ENCODE measurements around the gene SLC7A7. TPM values are rescaled to one million over a fixed set of nuclear protein-coding genes. Genes with fewer than 3 reads are reported as not detected.
A peak's percentile ranks its signal among the peaks of the same experiment; 100 is the strongest.

Gene SLC7A7
- total RNA-seq, 1 experiment from 2014 or later, result 2.3 TPM

DNA sequence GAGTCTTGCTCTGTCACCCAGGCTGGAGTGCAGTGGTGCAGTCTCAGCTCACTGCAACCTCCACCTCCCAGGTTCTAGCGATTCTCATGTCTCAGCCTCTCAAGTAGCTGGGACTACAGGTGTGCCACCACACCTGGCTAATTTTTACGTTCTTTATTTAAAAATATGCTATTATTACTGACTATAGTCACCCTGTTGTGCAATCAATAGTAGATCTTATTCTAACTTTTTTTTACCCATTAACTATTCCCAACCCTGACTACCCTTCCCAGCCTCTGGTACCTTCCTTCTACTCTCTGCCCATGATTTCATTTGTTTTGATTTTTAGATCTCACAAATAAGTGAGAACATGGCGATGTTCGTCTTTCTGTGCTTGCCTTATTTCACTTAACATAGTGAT lies 46.3 kb downstream of the SLC7A7 start:
- peaks cover 42% of the 10 kb centered on the region for H3K36me3 ChIP-seq (ENCODE audit: insufficient read depth, low read length, poor library complexity, severe bottlenecking)
- H3K9me3 ChIP-seq (ENCODE audit: low read depth, low read length, poor library complexity, severe bottlenecking), result no peaks in the 10 kb centered on the region
- H3K4me3 ChIP-seq (ENCODE audit: low read depth, low read length, poor library complexity, severe bottlenecking), result no peak overlapping the region
- BruUV-seq (replicated peaks), result no TSS peak
- no peak for TF ChIP-seq EZH2 (IDR thresholded peaks at IDR 0.05; ENCODE audit: borderline replicate concordance, low read depth, low read length, poor library complexity, severe bottlenecking)
- TF ChIP-seq, protein P1, sequence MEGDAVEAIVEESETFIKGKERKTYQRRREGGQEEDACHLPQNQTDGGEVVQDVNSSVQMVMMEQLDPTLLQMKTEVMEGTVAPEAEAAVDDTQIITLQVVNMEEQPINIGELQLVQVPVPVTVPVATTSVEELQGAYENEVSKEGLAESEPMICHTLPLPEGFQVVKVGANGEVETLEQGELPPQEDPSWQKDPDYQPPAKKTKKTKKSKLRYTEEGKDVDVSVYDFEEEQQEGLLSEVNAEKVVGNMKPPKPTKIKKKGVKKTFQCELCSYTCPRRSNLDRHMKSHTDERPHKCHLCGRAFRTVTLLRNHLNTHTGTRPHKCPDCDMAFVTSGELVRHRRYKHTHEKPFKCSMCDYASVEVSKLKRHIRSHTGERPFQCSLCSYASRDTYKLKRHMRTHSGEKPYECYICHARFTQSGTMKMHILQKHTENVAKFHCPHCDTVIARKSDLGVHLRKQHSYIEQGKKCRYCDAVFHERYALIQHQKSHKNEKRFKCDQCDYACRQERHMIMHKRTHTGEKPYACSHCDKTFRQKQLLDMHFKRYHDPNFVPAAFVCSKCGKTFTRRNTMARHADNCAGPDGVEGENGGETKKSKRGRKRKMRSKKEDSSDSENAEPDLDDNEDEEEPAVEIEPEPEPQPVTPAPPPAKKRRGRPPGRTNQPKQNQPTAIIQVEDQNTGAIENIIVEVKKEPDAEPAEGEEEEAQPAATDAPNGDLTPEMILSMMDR (conservative IDR thresholded peaks at IDR 0.05; ENCODE audit: low read depth, low read length), result no peak
- peaks cover 12% of the 10 kb centered on the region for H3K4me1 ChIP-seq (ENCODE audit: insufficient read depth, low read length, poor library complexity, severe bottlenecking)
- ChIA-PET CTCF (no interaction called here), POLR2A (ENCODE audit: low non-redundant PET) (no interaction called here)
- intact Hi-C loops (cut with micrococcal nuclease; ENCODE audit: unreplicated experiment), result loop anchor here (10.0 kb wide), 2 partner anchors 194 to 294 kb away; no protein-coding TSS in a partner anchor
- H3K27ac ChIP-seq (ENCODE audit: low read depth, low read length, poor library complexity, severe bottlenecking), result no peak overlapping the region
- no peaks in the 10 kb centered on the region for H3K27me3 ChIP-seq (replicated peaks; ENCODE audit: insufficient read depth, low read depth, low read length, poor library complexity)
- no peak for DNase-seq (ENCODE audit: low spot score)

DNA sequence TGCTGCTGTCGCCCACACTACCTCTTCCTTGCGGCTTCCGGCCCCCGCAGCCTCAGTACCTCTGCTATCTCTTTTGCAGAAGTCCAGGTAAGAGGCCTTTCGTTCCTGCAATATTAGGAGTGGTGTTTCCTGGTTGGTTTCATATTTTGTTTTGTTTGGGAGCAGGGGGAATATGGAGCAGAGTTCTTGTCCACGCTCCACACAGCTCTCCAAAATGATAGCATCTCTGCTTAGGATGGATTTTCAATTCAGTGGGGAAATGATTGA lies 48.0 kb downstream of the SLC7A7 start:
- peaks cover 1% of the 10 kb centered on the region for H3K9me3 ChIP-seq (ENCODE audit: low read depth, low read length, poor library complexity, severe bottlenecking)
- no peaks in the 10 kb centered on the region for H3K27me3 ChIP-seq (replicated peaks; ENCODE audit: insufficient read depth, low read depth, low read length, poor library complexity)
- H3K4me3 ChIP-seq (ENCODE audit: low read depth, low read length, poor library complexity, severe bottlenecking), result peak overlapping the region; percentile 71
- peaks cover 38% of the 10 kb centered on the region for H3K36me3 ChIP-seq (ENCODE audit: insufficient read depth, low read length, poor library complexity, severe bottlenecking)
- intact Hi-C loops (cut with micrococcal nuclease; ENCODE audit: unreplicated experiment), result loop anchor here (10.0 kb wide), 2 partner anchors 192 to 292 kb away; no protein-coding TSS in a partner anchor
- ChIA-PET CTCF (no interaction called here), POLR2A (ENCODE audit: low non-redundant PET) (no interaction called here)
- no TSS peak for BruUV-seq (replicated peaks)
- no peak for DNase-seq (ENCODE audit: low spot score)
- H3K4me1 ChIP-seq (ENCODE audit: insufficient read depth, low read length, poor library complexity, severe bottlenecking), result peaks cover 12% of the 10 kb centered on the region
- H3K27ac ChIP-seq (ENCODE audit: low read depth, low read length, poor library complexity, severe bottlenecking), result peak overlapping the region; percentile 84
- no peak for TF ChIP-seq EZH2 (IDR thresholded peaks at IDR 0.05; ENCODE audit: borderline replicate concordance, low read depth, low read length, poor library complexity, severe bottlenecking)

- TF ChIP-seq, protein P1 (conservative IDR thresholded peaks at IDR 0.05; ENCODE audit: low read depth, low read length), result no peak
- TF ChIP-seq EZH2 (IDR thresholded peaks at IDR 0.05; ENCODE audit: borderline replicate concordance, low read depth, low read length, poor library complexity, severe bottlenecking), result no peak
- peaks cover 35% of the 10 kb centered on the region for H3K36me3 ChIP-seq (ENCODE audit: insufficient read depth, low read length, poor library complexity, severe bottlenecking)
- peaks cover 7% of the 10 kb centered on the region for H3K9me3 ChIP-seq (ENCODE audit: low read depth, low read length, poor library complexity, severe bottlenecking)
- peaks cover 12% of the 10 kb centered on the region for H3K4me1 ChIP-seq (ENCODE audit: insufficient read depth, low read length, poor library complexity, severe bottlenecking)
- CTCF ChIA-PET, result interaction anchor here (0.8 to 1.1 kb wide), 3 partner anchors 19 to 196 kb away, joined by 3 to 8 read pairs (median 3); no protein-coding TSS in a partner anchor
- H3K4me3 ChIP-seq (ENCODE audit: low read depth, low read length, poor library complexity, severe bottlenecking), result peak within 1 kb of the TSS; percentile 71
- POLR2A ChIA-PET (ENCODE audit: low non-redundant PET), result interaction anchor here (0.6 to 0.7 kb wide), 2 partner anchors 70 to 197 kb away, joined by 3 to 4 read pairs; no protein-coding TSS in a partner anchor
- no peaks in the 10 kb centered on the region for H3K27me3 ChIP-seq (replicated peaks; ENCODE audit: insufficient read depth, low read depth, low read length, poor library complexity)
- DNase-seq (ENCODE audit: low spot score), result peak; percentile 98
- H3K27ac ChIP-seq (ENCODE audit: low read depth, low read length, poor library complexity, severe bottlenecking), result peak within 1 kb of the TSS; percentile 84
- intact Hi-C loops (cut with micrococcal nuclease; ENCODE audit: unreplicated experiment), result loop anchor here (10.0 kb wide), 2 partner anchors 192 to 292 kb away; no protein-coding TSS in a partner anchor
- no TSS peak for BruUV-seq (replicated peaks)
Observed at GRCh38 chr14:22766457-22767322, 48.5 kb downstream of the SLC7A7 start, which contains the start of gene OXA1L. Gene OXA1L, plus strand, starts transcription at chr14:22766688. Its CDS starts 14 bp downstream, at chr14:22766702.
